Neural progenitor cell (in vitro differentiated cells): ENCODE results near the gene WSB2. TPM values are rescaled to one million over a fixed set of nuclear protein-coding genes. Genes with fewer than 3 reads are reported as not detected.

ENCODE experiments used
- DNase-seq: peaks from one replicate; pipeline ENCODE4 v3.0.0-alpha.2; 2016; ENCODE audit warnings: low spot score
- H2AFZ ChIP-seq: fragments of 200-600 bp; sonication (generic); replicated peaks from 2 replicates; pipeline ENCODE4 v1.6.1; 2016; ENCODE audit warnings: antibody characterized with exemption
- H3F3A ChIP-seq: fragments of 200-600 bp; sonication (generic); 2 replicates; pipeline ENCODE4 v1.6.1; 2016; ENCODE audit warnings: antibody characterized with exemption, low read depth
- H3K27ac ChIP-seq: fragments of 200-600 bp; sonication (generic); 2 replicates; pipeline ENCODE4 v1.5.1; 2016; ENCODE audit warnings: mild to moderate bottlenecking
- H3K27me3 ChIP-seq: fragments of 200-600 bp; sonication (generic); 2 replicates; pipeline ENCODE4 v1.6.1; 2016; ENCODE audit warnings: mild to moderate bottlenecking, moderate library complexity
- H3K36me3 ChIP-seq: fragments of 200-600 bp; sonication (generic); 2 replicates; pipeline ENCODE4 v1.5.1; 2016
- H3K4me1 ChIP-seq: fragments of 200-600 bp; sonication (generic); 2 replicates; pipeline ENCODE4 v1.6.1; 2016; ENCODE audit warnings: mixed run types
- H3K4me2 ChIP-seq: fragments of 200-600 bp; sonication (generic); 2 replicates; pipeline ENCODE4 v1.6.1; 2016
- H3K4me3 ChIP-seq: fragments of 200-600 bp; sonication (generic); 2 replicates; pipeline ENCODE4 v1.5.1; 2016
- H3K79me2 ChIP-seq: fragments of 200-600 bp; sonication (generic); 2 replicates; pipeline ENCODE4 v1.6.1; 2016; ENCODE audit warnings: low read depth
- H3K9ac ChIP-seq: fragments of 200-600 bp; sonication (generic); 2 replicates; pipeline ENCODE4 v1.6.1; 2016
- H3K9me3 ChIP-seq: fragments of 200-600 bp; sonication (generic); 2 replicates; pipeline ENCODE4 v1.5.1; 2016; ENCODE audit warnings: low read depth
- H4K20me1 ChIP-seq: fragments of 200-600 bp; sonication (generic); 2 replicates; pipeline ENCODE4 v1.6.1; 2016; ENCODE audit warnings: low read depth
- H3K27ac Mint-ChIP-seq: 3 replicates; pipeline ENCODE4 v1.8.0; 2021; ENCODE audit warnings: mixed read lengths
- H3K27me3 Mint-ChIP-seq: 2 replicates; pipeline ENCODE4 v1.8.0; 2022; ENCODE audit warnings: low read depth, mild to moderate bottlenecking, inconsistent platforms, moderate library complexity, mixed read lengths; ENCODE audit not compliant: insufficient read depth
- H3K36me3 Mint-ChIP-seq: 3 replicates; pipeline ENCODE4 v1.8.0; 2021; ENCODE audit warnings: mixed read lengths
- H3K4me1 Mint-ChIP-seq: 3 replicates; pipeline ENCODE4 v1.8.0; 2021; ENCODE audit warnings: mixed read lengths
- H3K4me3 Mint-ChIP-seq: 3 replicates; pipeline ENCODE4 v1.8.0; 2021; ENCODE audit warnings: mild to moderate bottlenecking, moderate library complexity, mixed read lengths
- H3K9me3 Mint-ChIP-seq: 3 replicates; pipeline ENCODE4 v1.8.0; 2020; ENCODE audit warnings: mixed read lengths
- CTCF ChIP-seq: fragments of 200-600 bp; sonication (generic); IDR thresholded peaks from 2 replicates; pipeline ENCODE4 v1.5.1; 2017; ENCODE audit warnings: antibody characterized with exemption, mild to moderate bottlenecking
- EZH2 ChIP-seq: fragments of 200-600 bp; sonication (generic); IDR thresholded peaks from 2 replicates; pipeline ENCODE4 v1.6.1; 2017; ENCODE audit warnings: antibody characterized with exemption, mild to moderate bottlenecking, moderate library complexity
- EZH2phosphoT487 ChIP-seq: fragments of 200-600 bp; sonication (generic); IDR thresholded peaks from 2 replicates; pipeline ENCODE4 v1.6.1; 2017; ENCODE audit warnings: antibody characterized with exemption
- total RNA-seq: library from RNA; depleted of rRNA; stranded (reverse); fragments of >200 nt; gene quantifications from 2 replicates; pipeline ENCODE4 v1.2.3, GENCODE V29; 2015; ENCODE audit warnings: low replicate concordance

The WSB2 gene
- total RNA-seq, 1 donor from 2014 or later, result 21.2 TPM

- Mint-ChIP-seq H3K4me3 (no peak overlapping the region), H3K27ac (no peak overlapping the region), H3K36me3 (peaks cover 23% of the 10 kb centered on the region), H3K9me3 (no peaks in the 10 kb centered on the region), H3K27me3 (peaks cover 2% of the 10 kb centered on the region), H3K4me1 (peaks cover 10% of the 10 kb centered on the region)
- H4K20me1 ChIP-seq, result no peaks in the 10 kb centered on the region
- H3K9me3 ChIP-seq, result no peaks in the 10 kb centered on the region
- no peaks in the 10 kb centered on the region for H3K27me3 ChIP-seq
- peaks cover 4% of the 10 kb centered on the region for H3K36me3 ChIP-seq
- H3K79me2 ChIP-seq, result peaks cover 17% of the 10 kb centered on the region
- H3K27ac ChIP-seq, result no peak overlapping the region
- H3F3A ChIP-seq, result no peaks in the 10 kb centered on the region
- no peak overlapping the region for H3K9ac ChIP-seq
- no peak for DNase-seq
- H3K4me3 ChIP-seq, result no peak overlapping the region
- TF ChIP-seq EZH2phosphoT487 (no peak), EZH2 (no peak), CTCF (no peak)
- no peak overlapping the region for H2AFZ ChIP-seq
- H3K4me1 ChIP-seq, result no peaks in the 10 kb centered on the region
- H3K4me2 ChIP-seq, result no peak overlapping the region
Measured at GRCh38 chr12:118050972-118051910, 9.7 kb downstream of the WSB2 start.

- peaks cover 11% of the 10 kb centered on the region for H3K36me3 ChIP-seq
Measured at GRCh38 chr12:118046430-118046829, 14.5 kb downstream of the WSB2 start.

GRCh38 chr12:118044577-118044976, 16.4 kb downstream of the WSB2 start:
- Histone ChIP-seq H2AFZ (no peak overlapping the region), H4K20me1 (no peaks in the 10 kb centered on the region), H3K27me3 (no peaks in the 10 kb centered on the region), H3K36me3 (peaks cover 7% of the 10 kb centered on the region), H3K79me2 (no peaks in the 10 kb centered on the region), H3K4me1 (no peaks in the 10 kb centered on the region), H3K9me3 (no peaks in the 10 kb centered on the region), H3K4me2 (no peak overlapping the region), H3K27ac (no peak overlapping the region), H3K4me3 (no peak overlapping the region), H3K9ac (no peak overlapping the region), H3F3A (no peaks in the 10 kb centered on the region)
- Mint-ChIP-seq H3K27ac (no peak overlapping the region), H3K4me3 (no peak overlapping the region), H3K9me3 (no peaks in the 10 kb centered on the region), H3K4me1 (peaks cover 6% of the 10 kb centered on the region), H3K36me3 (peaks cover 34% of the 10 kb centered on the region), H3K27me3 (no peaks in the 10 kb centered on the region)
- no peak for DNase-seq
- TF ChIP-seq EZH2 (no peak), CTCF (no peak), EZH2phosphoT487 (no peak)

More at GRCh38 chr12:118046430-118046829, 14.5 kb downstream of the WSB2 start:
- peaks cover under 1% of the 10 kb centered on the region for H3K4me1 Mint-ChIP-seq
- no peak overlapping the region for H3K27ac ChIP-seq
- TF ChIP-seq EZH2 (no peak), CTCF (no peak), EZH2phosphoT487 (no peak)
- DNase-seq, result no peak
- no peaks in the 10 kb centered on the region for H3K79me2 ChIP-seq
- no peaks in the 10 kb centered on the region for H3K9me3 Mint-ChIP-seq
- no peak overlapping the region for H3K4me3 Mint-ChIP-seq
- no peak overlapping the region for H3K4me2 ChIP-seq
- H3K36me3 Mint-ChIP-seq, result peaks cover 32% of the 10 kb centered on the region
- H2AFZ ChIP-seq, result no peak overlapping the region
- H3K9ac ChIP-seq, result no peak overlapping the region
- no peaks in the 10 kb centered on the region for H3K4me1 ChIP-seq
- H3K27me3 Mint-ChIP-seq, result no peaks in the 10 kb centered on the region
- H3K9me3 ChIP-seq, result no peaks in the 10 kb centered on the region
- H3K27ac Mint-ChIP-seq, result no peak overlapping the region
- H3K4me3 ChIP-seq, result no peak overlapping the region
- no peaks in the 10 kb centered on the region for H3F3A ChIP-seq
- H3K27me3 ChIP-seq, result no peaks in the 10 kb centered on the region
- no peaks in the 10 kb centered on the region for H4K20me1 ChIP-seq
